Endothelial cell of umbilical vein (primary cell): ENCODE results near the gene PLOD1. TPM values are rescaled to one million over a fixed set of nuclear protein-coding genes. Genes with fewer than 3 reads are reported as not detected.

Experiments used
- BruUV-seq: library from RNA; stranded (reverse); fragments of 400-500 nt; replicated peaks from 2 replicates; lab custom pipeline; 2021; lab: Mats Ljungman, UMichigan
- CTCF ChIA-PET: fragments of 300-600, 350-600 bp; sonication (Branson Sonifier 250); formaldehyde crosslinking; loops from one replicate; lab custom pipeline; 2021; ENCODE audit warnings: antibody characterized with exemption, inconsistent platforms; lab: Charles Lee
- POLR2A ChIA-PET: fragments of 300-600, 350-600 bp; sonication (Branson Sonifier 250); formaldehyde crosslinking; loops from one replicate; lab custom pipeline; 2021; ENCODE audit warnings: antibody characterized with exemption, inconsistent platforms; lab: Charles Lee
- DNase-seq: peaks from one replicate; pipeline ENCODE4 v3.0.0-alpha.2; 2011; ENCODE audit warnings: low read depth, low spot score
- FAIRE-seq: peaks from 2 replicates; lab custom pipeline; 2011; peaks lifted over from hg19 to GRCh38; lab: Jason Lieb, UNC
- H2AFZ ChIP-seq: 2 replicates; pipeline ENCODE4 v1.6.0; 2012; ENCODE audit warnings: low read depth, low read length, control low read depth, inconsistent platforms
- H3K27ac ChIP-seq: 2 replicates; pipeline ENCODE4 v1.5.1; 2011; ENCODE audit warnings: low read depth, mild to moderate bottlenecking, control low read depth, low read length, moderate library complexity; ENCODE audit not compliant: insufficient read depth
- H3K27me3 ChIP-seq, 2 experiments: 2 replicates each; pipeline versions ENCODE4 v1.6.0 to v1.6.1; 2011; ENCODE audit warnings: low read length in 2 of 2, mixed read lengths in 1 of 2; ENCODE audit not compliant: control insufficient read depth in 2 of 2, insufficient read depth in 2 of 2
- H3K36me3 ChIP-seq, 2 experiments: 2 replicates in 1 of 2; 3 replicates in 1 of 2; pipeline ENCODE4 v1.5.1; 2011; ENCODE audit warnings: low read length in 2 of 2, mild to moderate bottlenecking in 1 of 2, moderate library complexity in 1 of 2; ENCODE audit not compliant: control insufficient read depth in 2 of 2, insufficient read depth in 2 of 2; ENCODE audit errors: extremely low read depth in 1 of 2
- H3K4me1 ChIP-seq: 3 replicates; pipeline ENCODE4 v1.5.1; 2011; ENCODE audit warnings: mild to moderate bottlenecking, low read length; ENCODE audit not compliant: control insufficient read depth, insufficient read depth; ENCODE audit errors: extremely low read depth
- H3K4me2 ChIP-seq: 2 replicates; pipeline ENCODE4 v1.6.1; 2011; ENCODE audit warnings: low read length, control low read depth, mixed read lengths; ENCODE audit not compliant: insufficient read depth
- H3K4me3 ChIP-seq, 3 experiments: fragments of 200-600 bp in 1 of 3; sonication (generic), shearing (Covaris generic) in 1 of 3; replicated peaks in 1 of 3; 2 replicates each; pipeline ENCODE4 v1.5.1; 2011 to 2016; ENCODE audit warnings: control low read depth in 3 of 3, low read length in 3 of 3, mild to moderate bottlenecking in 2 of 3, inconsistent platforms in 1 of 3, low read depth in 1 of 3, moderate library complexity in 1 of 3; ENCODE audit not compliant: insufficient read depth in 1 of 3
- H3K79me2 ChIP-seq: 2 replicates; pipeline ENCODE4 v1.6.0; 2012; ENCODE audit warnings: low read length, inconsistent platforms; ENCODE audit not compliant: control insufficient read depth, insufficient read depth
- H3K9ac ChIP-seq: replicated peaks from 2 replicates; pipeline ENCODE3; 2011; ENCODE audit warnings: low read length, control low read depth; ENCODE audit not compliant: insufficient read depth; ENCODE audit errors: extremely low read depth
- H3K9me1 ChIP-seq: replicated peaks from 3 replicates; pipeline ENCODE4 v1.6.0; 2011; ENCODE audit warnings: mild to moderate bottlenecking, low read length; ENCODE audit not compliant: control insufficient read depth, insufficient read depth; ENCODE audit errors: extremely low read depth
- H3K9me3 ChIP-seq: replicated peaks from 2 replicates; pipeline ENCODE4 v1.5.1; 2012; ENCODE audit warnings: low read length, inconsistent platforms; ENCODE audit not compliant: control insufficient read depth, insufficient read depth
- H4K20me1 ChIP-seq: replicated peaks from 2 replicates; pipeline ENCODE3; 2011; ENCODE audit warnings: mild to moderate bottlenecking, low read length; ENCODE audit not compliant: control insufficient read depth, insufficient read depth; ENCODE audit errors: extremely low read depth
- CTCF ChIP-seq, 2 donors: IDR thresholded peaks; 1 replicate in 1 of 2; 2 replicates in 1 of 2; pipeline ENCODE4 v1.5.1; 2011; ENCODE audit warnings: low read length in 2 of 2, mild to moderate bottlenecking in 2 of 2, moderate library complexity in 2 of 2, control low read depth in 1 of 2, inconsistent platforms in 1 of 2, low read depth in 1 of 2; ENCODE audit not compliant: insufficient read depth in 1 of 2; ENCODE audit errors: extremely low read depth in 1 of 2
- EZH2 ChIP-seq: IDR thresholded peaks from 2 replicates; pipeline ENCODE4 v1.6.1; 2012; ENCODE audit warnings: borderline replicate concordance, low read depth, mild to moderate bottlenecking, moderate library complexity, low read length, inconsistent platforms; ENCODE audit not compliant: severe bottlenecking
- FOS ChIP-seq: IDR thresholded peaks from 2 replicates; pipeline ENCODE4 v1.6.1; 2011; ENCODE audit warnings: mild to moderate bottlenecking, low read length, moderate library complexity, borderline replicate concordance; ENCODE audit not compliant: insufficient read depth
- GATA2 ChIP-seq: IDR thresholded peaks from 2 replicates; pipeline ENCODE4 v1.7.0; 2011; ENCODE audit warnings: low read depth, mild to moderate bottlenecking, moderate library complexity, mixed read lengths, low read length; ENCODE audit not compliant: insufficient read length, insufficient read depth
- JUN ChIP-seq: IDR thresholded peaks from 2 replicates; pipeline ENCODE4 v1.6.1; 2011; ENCODE audit warnings: borderline replicate concordance, low read depth; ENCODE audit not compliant: insufficient read length, insufficient read depth
- MAX ChIP-seq: IDR thresholded peaks from 2 replicates; pipeline ENCODE4 v1.6.1; 2011; ENCODE audit not compliant: insufficient read depth, insufficient read length
- MYC ChIP-seq: IDR thresholded peaks from one replicate; pipeline ENCODE4 v1.6.1; 2011; ENCODE audit warnings: mild to moderate bottlenecking, low read depth, low read length
- POLR2A ChIP-seq: IDR thresholded peaks from 2 replicates; pipeline ENCODE4 v1.6.1; 2012; ENCODE audit warnings: low read depth, mild to moderate bottlenecking, control low read depth, low read length
- POLR2AphosphoS5 ChIP-seq: IDR thresholded peaks from 2 replicates; pipeline ENCODE4 v1.6.1; 2012; ENCODE audit warnings: low read depth, mild to moderate bottlenecking, control low read depth, low read length, moderate library complexity; ENCODE audit not compliant: insufficient read depth
- dilution Hi-C: fragments of 300-500 bp; cut with MboI; formaldehyde crosslinking; loops from one replicate; pipeline ENCODE4 v1.15.0; 2019; ENCODE audit warnings: low sequenced_read_pairs; ENCODE audit not compliant: extremely low pct_ligation_motif_present
- intact Hi-C: fragments of 100-400 bp; cut with micrococcal nuclease; formaldehyde crosslinking; loops from one replicate; pipeline ENCODE4 v1.10.0; 2022
- polyA plus RNA-seq, 4 experiments: library from polyadenylated mRNA; depleted of rRNA in 3 of 4; stranded (reverse) in 3 of 4; unstranded in 1 of 4; fragments of >200 nt; gene quantifications; 2 replicates each; pipeline versions ENCODE4 v1.2.1 to v1.2.3, GENCODE V29; 2011 to 2012; ENCODE audit warnings: missing spikeins in 1 of 4
- total RNA-seq: library from RNA; stranded (reverse); gene quantifications from 2 replicates; pipeline ENCODE4 v1.2.3, GENCODE V29; 2021

PLOD1 gene
- total and polyA plus RNA-seq, 2 donors (not counting 3 experiments of a cell fraction or from before 2014, with no cell fraction given), result 260 to 412 TPM

- CTCF ChIA-PET, result no interaction called here
- DNase-seq (no peak), FAIRE-seq (no peak)
- no peak overlapping the region for H3K4me2 ChIP-seq
- no peak overlapping the region for H2AFZ ChIP-seq
- H3K27ac ChIP-seq, result no peak overlapping the region
- H3K79me2 ChIP-seq, result peaks cover 12% of the 10 kb centered on the region
- no peaks in the 10 kb centered on the region for H3K9me3 ChIP-seq
- intact Hi-C loops (no loop called here), dilution Hi-C loops (no loop called here)
- peaks cover 2 to 10% of the 10 kb centered on the region in 2 experiments for H3K36me3 ChIP-seq
- POLR2A ChIA-PET, result no interaction called here
- no TSS peak for BruUV-seq
- H4K20me1 ChIP-seq, result no peaks in the 10 kb centered on the region
- H3K27me3 ChIP-seq, result no peaks in the 10 kb centered on the region
- H3K9ac ChIP-seq, result no peak overlapping the region
- H3K4me1 ChIP-seq, result no peaks in the 10 kb centered on the region
- H3K9me1 ChIP-seq, result no peaks in the 10 kb centered on the region
- TF ChIP-seq MAX (no peak), POLR2A (no peak), CTCF (IDR thresholded peaks at IDR 0.05; ENCODE audit: extremely low read depth in 1 of 2, insufficient read depth in 1 of 2, low read depth in 1 of 2, low read length in 2 of 2) (no peak), POLR2AphosphoS5 (no peak), MYC (no peak), JUN (no peak), FOS (no peak), EZH2 (no peak), GATA2 (no peak)
- H3K4me3 ChIP-seq, result no peak overlapping the region
Measured at GRCh38 chr1:11942280-11942679, 7.8 kb downstream of the PLOD1 start.
